ENCODE data around the gene TAF9B.

DNA sequence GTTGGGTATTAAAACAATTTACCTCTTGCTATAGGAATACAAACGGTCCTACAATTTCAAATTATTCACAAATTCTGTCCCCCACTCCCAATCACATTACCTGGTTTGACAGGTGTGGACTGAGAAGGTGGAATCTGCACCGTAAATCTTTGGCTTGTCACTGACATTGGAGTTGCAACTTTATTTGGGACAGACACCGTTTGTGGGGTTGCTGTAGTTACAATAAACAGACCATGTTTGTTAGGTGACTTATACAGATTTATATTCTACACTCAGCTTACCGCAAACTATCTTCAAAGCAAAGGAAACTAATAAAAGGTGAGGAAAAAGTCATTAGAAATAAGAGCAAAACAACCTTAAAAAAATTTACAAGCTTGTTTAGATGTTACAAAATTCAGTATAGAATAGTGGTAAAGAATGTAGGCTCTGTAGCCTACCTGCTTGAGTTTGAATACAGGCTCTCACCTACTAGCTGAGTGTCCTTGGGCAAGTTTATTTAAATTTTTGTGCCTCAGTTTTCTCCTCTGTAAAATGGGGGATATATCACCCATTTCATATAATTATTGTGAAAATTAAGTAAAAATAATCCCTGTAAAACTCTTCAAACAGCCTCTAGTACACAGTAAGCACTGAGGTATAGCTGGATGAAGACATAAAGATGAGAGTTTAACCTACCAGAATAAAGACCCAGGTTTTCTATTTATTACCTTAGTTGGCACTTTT, 6.1 kb downstream of the TAF9B start:
- no peak for TF ChIP-seq POLR2A (IDR thresholded peaks at IDR 0.05)
- TF ChIP-seq, protein P1, sequence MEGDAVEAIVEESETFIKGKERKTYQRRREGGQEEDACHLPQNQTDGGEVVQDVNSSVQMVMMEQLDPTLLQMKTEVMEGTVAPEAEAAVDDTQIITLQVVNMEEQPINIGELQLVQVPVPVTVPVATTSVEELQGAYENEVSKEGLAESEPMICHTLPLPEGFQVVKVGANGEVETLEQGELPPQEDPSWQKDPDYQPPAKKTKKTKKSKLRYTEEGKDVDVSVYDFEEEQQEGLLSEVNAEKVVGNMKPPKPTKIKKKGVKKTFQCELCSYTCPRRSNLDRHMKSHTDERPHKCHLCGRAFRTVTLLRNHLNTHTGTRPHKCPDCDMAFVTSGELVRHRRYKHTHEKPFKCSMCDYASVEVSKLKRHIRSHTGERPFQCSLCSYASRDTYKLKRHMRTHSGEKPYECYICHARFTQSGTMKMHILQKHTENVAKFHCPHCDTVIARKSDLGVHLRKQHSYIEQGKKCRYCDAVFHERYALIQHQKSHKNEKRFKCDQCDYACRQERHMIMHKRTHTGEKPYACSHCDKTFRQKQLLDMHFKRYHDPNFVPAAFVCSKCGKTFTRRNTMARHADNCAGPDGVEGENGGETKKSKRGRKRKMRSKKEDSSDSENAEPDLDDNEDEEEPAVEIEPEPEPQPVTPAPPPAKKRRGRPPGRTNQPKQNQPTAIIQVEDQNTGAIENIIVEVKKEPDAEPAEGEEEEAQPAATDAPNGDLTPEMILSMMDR (IDR thresholded peaks at IDR 0.05 in 4 of 5, conservative IDR thresholded peaks at IDR 0.05 in 1 of 5), result no peak
